Skin epidermis (tissue), 12 donors: ENCODE results near the gene EFNA2.

Source experiments
- H3K27ac ChIP-seq, 21 experiments: fragments of 200-600 bp; sonication (generic) in 11 of 21; one replicate each; pipeline ENCODE4 v1.5.0; 2020; ENCODE audit warnings: mild to moderate bottlenecking in 3 of 21, inconsistent platforms in 2 of 21, moderate library complexity in 2 of 21
- H3K4me3 ChIP-seq, 7 experiments: fragments of 200-600 bp; sonication (generic) in 2 of 7; one replicate each; pipeline ENCODE4 v1.5.0; 2020; ENCODE audit warnings: inconsistent platforms in 2 of 7, mild to moderate bottlenecking in 2 of 7, moderate library complexity in 1 of 7

EFNA2 gene

DNA sequence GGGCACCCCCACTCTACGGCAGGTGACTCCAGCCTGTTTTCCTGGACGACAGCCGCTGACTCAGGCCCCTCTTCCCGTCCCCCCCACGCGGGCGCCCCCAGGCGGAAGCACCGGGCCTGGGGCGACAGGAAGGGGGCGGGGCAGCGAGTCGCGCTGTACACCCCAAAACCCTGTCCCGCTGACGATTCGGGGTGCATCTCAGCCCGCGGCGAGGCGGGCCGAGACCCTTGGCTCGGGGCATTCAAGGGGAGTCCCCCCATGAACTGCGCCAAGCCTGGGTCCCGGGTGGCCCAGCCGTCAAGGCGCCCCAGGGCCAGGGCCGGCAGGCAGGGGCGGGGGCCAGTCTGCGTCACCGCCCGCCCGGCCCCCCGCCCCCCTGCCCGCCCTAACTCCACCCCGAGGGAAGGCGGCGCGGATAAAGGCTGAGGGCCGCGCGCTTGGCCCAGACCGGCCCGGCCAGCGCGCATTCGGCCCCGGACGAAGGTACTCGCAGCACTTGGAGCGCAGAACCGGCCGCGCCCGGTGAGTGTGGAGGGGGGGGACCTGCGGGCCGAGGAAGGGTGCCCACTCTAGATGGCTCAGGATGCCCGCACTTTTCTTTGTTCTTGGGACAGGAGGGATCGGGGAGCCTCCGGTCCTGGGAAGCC is 37.4 kb upstream of the EFNA2 start, which contains the start of gene MIDN:
TSS of gene MIDN (plus strand) at position 445 of the 647 bp plus-strand sequence. CDS start 1,714 bp downstream, outside the sequence.
- H3K4me3 ChIP-seq, result peak within 1 kb of the TSS; percentile 71 to 93 (median 75)
- peak within 1 kb of the TSS; percentile 95 to 100 (median 99) for H3K27ac ChIP-seq

DNA sequence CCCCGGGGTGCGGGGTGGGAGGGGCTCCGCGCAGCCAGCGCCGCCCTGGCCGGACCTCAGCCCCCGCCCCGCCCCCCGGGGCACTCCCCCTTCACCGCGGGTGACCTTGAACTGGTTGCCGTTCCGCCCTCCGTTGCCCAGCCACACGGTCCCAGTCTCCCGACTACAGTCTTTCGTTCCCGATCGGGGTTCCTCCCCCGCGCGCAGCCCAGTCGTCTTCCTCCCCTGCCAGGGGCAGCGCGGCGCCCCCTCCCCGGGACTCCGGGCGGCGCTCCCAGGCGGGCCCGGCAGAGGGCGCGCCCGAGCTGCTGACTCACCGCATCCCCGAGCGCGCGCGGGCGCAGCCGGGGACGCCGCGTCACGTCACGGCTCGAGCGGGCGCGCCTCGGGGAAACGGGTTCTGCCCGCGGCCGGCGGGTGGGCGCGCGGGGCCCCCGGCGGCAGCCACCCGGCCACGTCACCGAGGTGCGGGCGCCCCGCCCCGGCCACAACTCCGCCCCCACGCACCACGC is 36.8 kb upstream of the EFNA2 start:
- H3K4me3 ChIP-seq, result peak overlapping the region; percentile 71 to 93 (median 75)
- peak overlapping the region; percentile 95 to 100 (median 99) for H3K27ac ChIP-seq

DNA sequence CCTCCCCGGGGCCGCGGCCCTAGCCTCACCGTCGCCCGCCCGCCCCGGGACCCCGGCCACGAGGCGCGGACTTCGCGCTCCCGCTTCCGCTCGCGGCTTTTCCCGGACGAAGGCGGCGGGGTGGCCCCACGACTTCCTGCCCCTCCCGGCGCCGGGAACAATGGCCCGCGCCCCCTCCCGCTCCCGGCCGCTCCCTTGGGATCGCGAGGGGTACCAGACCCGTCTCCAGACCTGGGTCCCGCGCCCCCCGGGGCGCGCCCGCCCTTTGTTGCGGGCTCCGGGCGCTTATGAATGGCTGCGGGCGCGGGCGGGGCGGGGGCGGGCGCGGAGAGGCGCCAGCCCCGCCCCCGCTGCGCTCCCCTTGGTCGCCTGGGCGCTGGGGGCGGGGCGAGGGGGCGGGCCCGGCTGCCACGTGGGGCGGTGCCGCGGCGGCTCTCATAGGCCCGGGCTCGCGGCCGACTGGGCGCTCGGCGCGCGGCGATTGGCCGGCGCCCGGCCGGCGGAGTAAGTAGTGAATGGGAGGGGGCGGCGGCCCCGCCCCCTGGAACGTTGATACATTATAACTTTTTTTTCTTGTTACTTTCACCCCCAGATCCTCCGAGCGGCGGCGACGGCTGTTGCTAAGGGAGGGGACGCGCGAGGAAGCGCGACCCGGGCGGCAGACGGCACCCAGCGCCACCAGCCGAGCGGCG is 36.2 kb upstream of the EFNA2 start:
- Histone ChIP-seq H3K27ac (peak overlapping the region; percentile 95 to 100 (median 99)), H3K4me3 (peak overlapping the region; percentile 72 to 94 (median 88))

DNA sequence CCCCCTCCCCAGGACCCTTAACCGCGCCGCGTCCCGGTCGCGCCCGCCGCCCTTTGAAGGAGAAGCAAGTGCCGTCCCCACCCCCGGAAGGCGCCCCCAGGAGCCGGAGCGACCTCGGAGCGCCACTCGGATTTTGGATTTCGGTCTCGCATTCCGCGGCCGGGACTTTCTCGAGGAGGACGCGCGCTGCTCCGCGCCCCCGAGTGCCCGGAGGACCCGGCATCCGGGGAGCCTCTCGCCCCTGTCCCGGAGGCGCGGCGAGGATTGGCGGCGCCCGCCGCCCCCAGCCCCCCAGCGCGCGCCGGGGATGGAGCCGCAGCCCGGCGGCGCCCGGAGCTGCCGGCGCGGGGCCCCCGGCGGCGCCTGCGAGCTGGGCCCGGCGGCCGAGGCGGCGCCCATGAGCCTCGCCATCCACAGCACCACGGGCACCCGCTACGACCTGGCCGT is 35.7 kb upstream of the EFNA2 start:
- Histone ChIP-seq H3K27ac (peak overlapping the region; percentile 61 to 100 (median 98)), H3K4me3 (peak overlapping the region; percentile 68 to 94 (median 88))

DNA sequence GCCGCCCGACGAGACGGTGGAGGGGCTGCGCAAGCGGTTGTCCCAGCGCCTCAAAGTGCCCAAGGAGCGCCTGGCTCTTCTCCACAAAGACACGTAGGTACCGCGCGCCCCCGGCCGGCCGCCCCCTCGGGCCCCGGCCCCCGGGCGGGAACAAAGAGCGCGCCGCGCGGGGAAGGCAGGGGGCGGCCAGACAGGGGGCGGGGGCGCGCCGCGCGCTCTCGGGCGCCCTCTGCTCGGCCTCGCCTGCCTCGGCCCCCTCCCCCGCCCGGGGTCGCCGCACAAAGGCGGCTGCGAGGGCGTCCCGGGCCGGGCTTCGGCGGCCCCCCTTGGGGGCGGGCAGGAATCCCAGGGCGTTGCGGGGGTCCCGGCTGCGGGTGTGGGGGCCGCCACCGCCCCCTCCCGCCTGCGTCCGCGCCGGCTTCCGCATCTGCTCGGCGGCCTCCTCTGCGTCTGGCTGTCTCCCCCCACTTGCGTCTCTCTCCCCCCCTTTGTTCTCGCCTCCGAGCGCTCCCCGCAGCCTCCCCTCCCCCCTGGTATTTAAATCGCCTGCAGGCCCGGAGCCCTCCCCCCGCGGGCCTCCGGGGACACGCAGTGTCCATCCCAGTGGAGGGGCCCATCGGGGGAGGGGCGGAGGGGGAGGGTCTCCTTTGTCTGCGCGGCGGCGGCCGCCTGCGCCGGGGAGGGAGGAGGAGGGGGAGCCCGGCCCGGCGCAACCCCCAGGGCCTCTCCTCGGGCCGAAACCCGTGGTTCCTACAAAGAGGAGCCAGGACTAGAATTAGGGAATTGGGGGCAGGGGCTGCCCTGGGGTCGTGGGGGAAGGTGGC is 35.0 kb upstream of the EFNA2 start:
- peak overlapping the region; percentile 68 to 94 (median 88) for H3K4me3 ChIP-seq
- peak overlapping the region; percentile 61 to 100 (median 98) for H3K27ac ChIP-seq

DNA sequence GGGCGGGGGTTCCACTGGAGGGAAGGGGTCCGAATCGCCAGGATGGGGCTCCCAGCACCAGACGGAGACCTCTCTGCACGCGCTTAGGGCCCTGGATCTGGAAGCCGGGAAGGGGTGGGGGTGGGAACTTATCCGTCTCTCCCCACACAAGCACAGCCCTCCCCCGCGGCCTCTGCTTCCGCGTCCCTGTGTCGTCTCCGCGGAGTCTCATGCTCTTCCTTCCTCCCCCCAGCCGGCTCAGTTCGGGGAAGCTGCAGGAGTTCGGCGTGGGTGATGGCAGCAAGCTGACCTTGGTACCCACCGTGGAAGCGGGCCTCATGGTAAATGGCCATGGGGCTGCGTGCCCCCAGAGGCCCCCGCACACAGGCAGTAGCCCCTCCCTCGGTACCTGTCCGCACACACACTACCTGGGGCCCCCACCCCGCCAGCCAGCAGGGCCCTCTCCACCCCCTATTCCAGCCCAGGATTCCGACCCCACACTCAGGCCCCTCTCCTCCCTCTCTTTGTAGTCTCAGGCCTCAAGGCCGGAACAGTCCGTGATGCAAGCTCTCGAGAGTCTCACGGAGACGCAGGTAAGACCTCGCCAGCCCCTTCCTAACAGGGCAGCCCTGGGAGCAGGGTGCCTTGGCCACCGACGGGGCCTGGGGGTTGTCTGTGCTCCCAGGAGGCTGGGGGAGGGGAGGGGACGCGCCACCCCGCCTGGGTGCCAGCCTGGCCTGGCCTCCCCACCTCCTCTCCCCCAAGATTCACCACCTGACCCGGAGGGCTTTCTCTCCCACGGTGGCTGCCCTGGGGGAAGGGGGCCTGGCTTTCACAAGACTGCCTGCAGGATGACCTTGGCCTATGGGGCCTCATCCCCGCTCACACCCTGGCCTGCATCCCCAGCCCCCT is 34.1 kb upstream of the EFNA2 start:
- Histone ChIP-seq H3K27ac (peak overlapping the region; percentile 61 to 100 (median 98)), H3K4me3 (peak overlapping the region; percentile 68 to 94 (median 88))

DNA sequence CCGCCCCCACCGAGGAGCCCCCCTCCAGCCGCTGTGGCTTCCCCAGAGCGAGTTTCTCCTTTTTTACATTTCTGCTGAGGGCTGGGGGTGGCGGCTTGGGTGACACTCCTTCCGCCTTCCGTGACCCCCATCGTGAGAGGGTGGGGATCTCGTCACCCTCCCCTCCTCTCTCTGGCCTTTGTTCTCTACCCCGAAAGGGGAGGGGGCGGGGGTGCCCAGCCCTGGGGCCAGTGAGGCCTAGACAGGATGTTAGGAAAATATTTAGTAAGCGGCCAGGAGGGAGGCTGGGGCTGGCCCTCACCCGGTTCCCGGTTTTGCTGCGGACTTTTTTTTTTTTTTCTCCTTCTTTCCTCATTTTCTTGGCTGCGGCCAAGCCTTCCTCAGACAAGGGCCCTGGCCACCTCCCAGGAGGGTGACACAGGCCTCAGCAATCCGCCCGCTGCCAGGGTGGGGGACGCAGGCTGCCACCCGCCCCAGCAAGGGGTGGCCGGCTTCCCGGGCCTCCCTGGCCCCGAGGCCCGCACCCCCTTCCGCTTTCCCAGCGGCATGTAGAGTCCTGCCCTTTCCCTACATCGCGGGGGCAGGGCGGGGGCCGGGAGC is 33.4 kb upstream of the EFNA2 start:
- Histone ChIP-seq H3K4me3 (peak overlapping the region; percentile 68 to 94 (median 88)), H3K27ac (peak overlapping the region; percentile 61 to 100 (median 98))

DNA sequence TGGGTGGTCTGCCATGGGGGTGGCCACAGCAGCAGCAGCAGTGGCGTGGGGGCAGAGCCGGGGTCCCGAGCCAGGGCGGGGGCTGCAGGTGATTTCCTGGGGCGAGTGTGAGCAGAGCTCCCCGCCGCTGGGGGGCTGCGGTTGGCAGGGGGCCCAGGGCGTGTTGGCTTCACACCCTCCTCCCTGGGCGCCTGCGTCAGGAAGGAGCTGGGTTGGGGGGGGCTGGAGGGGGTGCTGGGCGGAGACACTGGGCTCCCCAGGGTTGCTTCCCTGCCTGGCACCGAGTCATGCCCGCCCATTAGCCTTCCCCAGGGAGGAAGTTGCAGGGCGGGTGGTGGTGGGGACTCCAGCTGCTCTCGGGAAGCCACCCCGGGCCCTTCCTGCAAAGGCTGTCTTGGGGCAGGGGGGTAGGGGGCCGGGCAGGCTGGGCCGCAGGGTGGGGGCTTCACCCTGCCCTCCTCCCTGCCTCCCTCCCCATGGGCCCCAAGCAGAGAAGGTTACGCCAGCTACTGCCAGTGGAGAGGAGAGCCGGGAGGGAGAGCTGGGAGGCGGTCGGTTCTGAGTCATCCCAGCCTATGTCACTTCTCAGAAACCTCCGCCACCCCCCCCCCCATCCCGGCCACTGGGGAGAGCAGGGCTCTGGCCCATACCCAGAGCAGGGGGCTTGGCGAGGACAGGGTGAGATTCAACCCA is 32.7 kb upstream of the EFNA2 start:
- peak overlapping the region; percentile 61 to 100 (median 98) for H3K27ac ChIP-seq
- H3K4me3 ChIP-seq, result peak overlapping the region; percentile 68 to 94 (median 88)

DNA sequence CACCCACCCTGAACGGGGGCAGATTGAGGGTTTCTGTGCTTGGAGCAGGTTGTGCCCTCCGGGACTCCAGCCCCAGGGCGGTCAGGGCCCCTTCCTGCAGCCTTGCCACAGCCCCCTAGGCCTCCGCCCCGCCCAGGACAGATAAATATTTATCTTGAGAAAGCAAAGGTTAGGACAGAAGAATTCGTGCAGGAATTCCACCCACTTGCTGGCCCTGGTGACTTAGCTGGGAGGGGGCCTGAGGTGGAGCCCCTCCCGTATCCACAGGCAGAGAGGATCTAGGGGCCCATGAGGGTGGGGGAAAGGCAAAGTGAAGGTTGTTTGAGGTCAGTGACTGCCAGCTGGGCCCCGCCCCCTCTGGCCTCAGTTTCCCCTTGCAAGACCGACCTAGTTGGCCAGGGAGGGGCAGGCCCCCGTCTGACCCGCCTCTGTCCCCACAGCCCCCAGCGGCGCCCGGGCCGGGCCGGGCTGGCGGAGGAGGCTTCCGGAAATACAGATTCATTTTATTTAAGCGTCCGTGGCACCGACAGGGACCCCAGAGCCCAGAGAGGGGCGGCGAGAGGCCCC is 32.1 kb upstream of the EFNA2 start:
- Histone ChIP-seq H3K27ac (peak overlapping the region; percentile 61 to 100 (median 98)), H3K4me3 (peak overlapping the region; percentile 68 to 94 (median 88))

DNA sequence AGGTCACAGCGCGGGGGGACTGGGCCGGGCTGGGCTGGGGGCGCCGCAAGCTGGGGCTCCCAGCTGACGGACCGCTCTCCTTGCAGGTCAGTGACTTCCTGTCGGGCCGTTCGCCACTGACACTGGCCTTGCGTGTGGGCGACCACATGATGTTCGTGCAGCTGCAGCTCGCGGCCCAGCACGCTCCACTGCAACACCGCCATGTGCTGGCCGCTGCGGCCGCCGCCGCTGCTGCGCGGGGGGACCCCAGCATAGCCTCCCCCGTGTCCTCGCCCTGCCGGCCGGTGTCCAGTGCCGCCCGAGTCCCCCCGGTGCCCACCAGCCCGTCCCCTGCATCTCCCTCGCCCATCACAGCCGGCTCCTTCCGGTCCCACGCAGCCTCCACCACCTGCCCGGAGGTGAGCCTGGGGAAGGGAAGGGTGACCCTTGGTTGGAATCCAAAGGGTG is 31.6 kb upstream of the EFNA2 start:
- Histone ChIP-seq H3K4me3 (peak overlapping the region in 4 of 7 experiments; percentile 68 to 94 (median 82)), H3K27ac (peak overlapping the region; percentile 61 to 100 (median 98))

DNA sequence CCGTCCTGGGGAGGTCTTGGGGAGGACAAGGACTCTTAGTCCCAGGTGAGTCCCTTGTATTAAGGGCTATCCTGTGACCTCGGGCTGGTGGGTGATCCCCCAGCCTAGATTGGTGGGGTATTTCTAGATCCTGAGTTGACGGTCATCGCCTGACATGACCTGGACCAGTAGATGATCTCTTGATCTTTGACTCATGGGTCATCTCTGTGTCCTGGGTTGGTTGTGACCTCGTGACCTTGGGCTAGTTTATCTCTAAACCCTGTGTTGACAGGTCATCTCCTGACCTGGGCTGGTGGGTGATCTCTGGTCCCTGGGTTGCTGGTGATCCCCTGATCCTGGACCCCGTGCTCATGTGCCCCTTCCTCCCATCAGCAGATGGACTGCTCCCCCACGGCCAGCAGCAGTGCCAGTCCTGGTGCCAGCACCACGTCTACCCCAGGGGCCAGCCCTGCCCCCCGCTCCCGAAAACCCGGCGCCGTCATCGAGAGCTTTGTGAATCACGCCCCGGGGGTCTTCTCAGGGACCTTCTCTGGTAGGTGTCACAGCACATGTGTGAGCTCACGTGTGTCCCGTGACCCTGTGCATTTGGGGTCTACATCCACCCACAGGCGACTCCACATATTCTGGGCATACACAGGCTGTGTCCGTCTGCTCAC is 31.0 kb upstream of the EFNA2 start:
- Histone ChIP-seq H3K27ac (peak overlapping the region; percentile 35 to 100 (median 98)), H3K4me3 (peak overlapping the region in 2 of 7 experiments; percentile 75 to 88)

DNA sequence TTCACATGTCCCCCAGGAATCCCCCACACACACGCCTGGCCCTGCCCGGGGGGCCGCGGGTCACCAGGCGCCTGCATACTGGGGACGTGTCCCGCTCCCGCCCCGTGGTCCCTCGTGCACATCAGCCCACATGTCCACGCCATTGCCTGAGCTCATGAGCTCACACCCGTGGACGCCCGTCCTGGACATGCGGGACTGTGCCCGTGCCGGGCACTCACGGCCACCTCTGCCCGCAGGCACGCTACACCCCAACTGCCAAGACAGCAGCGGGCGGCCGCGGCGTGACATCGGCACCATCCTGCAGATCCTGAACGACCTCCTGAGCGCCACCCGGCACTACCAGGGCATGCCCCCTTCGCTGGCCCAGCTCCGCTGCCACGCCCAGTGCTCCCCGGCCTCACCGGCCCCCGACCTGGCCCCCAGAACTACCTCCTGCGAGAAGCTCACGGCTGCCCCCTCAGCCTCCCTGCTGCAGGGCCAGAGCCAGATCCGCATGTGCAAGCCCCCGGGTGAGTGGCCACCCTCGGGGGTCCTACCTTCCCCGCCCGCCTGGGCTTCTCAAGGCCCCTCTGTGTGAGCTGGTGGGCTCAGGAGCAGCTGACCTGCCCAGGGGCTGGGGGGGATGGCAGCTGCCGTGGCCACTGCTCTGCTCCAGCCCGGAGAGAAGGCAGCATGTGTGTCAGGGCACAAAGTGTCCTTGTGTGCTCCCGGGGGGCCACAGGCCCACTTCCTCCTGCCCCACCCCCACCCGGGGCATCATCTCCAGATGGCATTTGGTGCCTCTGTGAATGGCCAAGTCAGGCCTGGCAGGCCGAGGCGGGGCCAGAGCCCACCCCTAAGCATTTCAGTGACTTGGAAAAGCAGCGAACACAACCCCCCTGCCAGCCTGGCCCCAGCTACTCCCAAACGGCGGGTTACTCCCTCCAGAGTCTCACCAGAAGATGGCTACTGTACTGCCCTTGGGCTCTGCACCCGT is 30.2 kb upstream of the EFNA2 start:
- Histone ChIP-seq H3K27ac (peak overlapping the region in 20 of 21 experiments; percentile 3 to 100 (median 97)), H3K4me3 (no peak overlapping the region)

DNA sequence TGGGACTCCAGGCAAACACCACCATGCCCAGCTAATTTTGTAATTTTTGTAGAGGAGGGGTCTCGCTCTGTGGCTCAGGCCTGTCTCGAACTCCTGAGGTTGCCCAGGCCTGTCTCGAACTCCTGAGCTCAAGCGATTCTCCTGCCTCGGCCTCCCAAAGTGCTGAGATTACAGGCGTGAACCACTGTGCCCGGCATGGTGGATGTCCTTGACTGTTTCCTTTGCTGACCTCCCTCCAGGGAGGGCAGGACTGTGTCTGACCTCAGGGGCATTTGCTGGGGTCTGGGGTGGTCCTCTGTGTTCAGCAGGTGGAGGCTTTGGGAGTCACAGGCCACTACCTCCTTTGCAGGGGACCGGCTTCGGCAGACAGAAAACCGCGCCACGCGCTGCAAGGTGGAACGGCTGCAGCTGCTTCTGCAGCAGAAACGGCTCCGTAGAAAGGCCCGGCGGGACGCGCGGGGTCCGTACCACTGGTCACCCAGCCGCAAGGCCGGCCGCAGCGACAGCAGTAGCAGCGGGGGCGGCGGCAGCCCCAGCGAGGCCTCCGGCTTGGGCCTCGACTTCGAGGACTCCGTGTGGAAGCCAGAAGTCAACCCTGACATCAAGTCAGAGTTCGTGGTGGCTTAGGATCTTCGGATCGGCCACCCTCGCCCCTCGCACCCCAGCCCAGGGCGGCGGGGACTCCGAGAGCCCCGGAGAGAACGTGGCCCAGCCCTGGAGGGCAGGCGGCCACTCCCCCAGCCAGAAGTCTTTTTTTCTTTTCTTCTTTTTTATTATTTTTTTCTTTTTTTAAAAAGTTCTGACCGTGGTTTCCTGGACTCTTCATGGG is 28.8 kb upstream of the EFNA2 start:
- Histone ChIP-seq H3K4me3 (no peak overlapping the region), H3K27ac (peak overlapping the region in 16 of 21 experiments; percentile 2 to 99 (median 94))

DNA sequence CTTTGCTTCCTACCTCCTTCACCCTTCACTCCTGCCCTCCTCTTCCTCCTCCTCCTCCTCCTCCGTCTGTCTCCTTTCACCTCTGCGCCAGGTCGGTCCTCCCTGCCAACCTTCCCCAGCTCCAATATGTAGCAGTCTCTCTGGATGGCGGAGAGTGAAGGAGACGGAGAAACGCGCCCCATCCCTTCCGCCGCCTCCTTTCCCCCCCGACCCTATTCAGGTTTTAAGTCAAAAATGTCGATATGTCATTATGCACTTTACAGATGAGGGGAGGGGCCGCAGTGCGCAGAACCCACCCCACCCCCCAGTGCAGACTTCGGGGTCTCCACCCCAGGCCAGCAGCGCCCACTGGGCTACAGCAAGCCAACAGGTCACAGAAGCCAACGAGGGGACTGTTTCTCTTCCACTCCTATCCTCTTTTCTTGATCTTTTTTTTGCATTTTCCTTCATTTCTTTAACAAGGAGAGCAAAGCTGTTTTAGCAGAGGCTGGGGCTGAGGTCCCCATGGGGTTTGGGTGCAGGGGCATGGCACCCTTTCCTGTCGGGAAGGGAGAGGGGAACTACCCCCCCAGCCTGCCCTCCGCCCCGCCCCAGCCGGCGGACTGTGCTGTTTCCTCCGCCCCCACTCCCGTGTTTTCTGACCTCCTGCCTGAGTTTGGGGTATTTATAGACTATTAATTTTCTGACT is 28.1 kb upstream of the EFNA2 start:
- H3K27ac ChIP-seq, result peak overlapping the region in 19 of 21 experiments; percentile 21 to 99 (median 95)
- no peak overlapping the region for H3K4me3 ChIP-seq
